Activated B cell treated with CpG ODN at 0.5 μM for 24 hours (primary cell): Measurements from ENCODE around the gene RANBP10. TPM values are rescaled to one million over a fixed set of nuclear protein-coding genes. Genes with fewer than 3 reads are reported as not detected.

Experiments used
- ATAC-seq: fragments of 200-7000 bp; cut with Tn5 transposase; one replicate; pipeline ENCODE4 v1.10.0; 2021; ENCODE audit warnings: low read depth, mild to moderate bottlenecking, moderate library complexity
- CTCF ChIA-PET: fragments of 350-600 bp; sonication (Branson Sonifier 250); formaldehyde crosslinking; loops from one replicate; lab custom pipeline; 2021; ENCODE audit warnings: antibody characterized with exemption; lab: Charles Lee
- POLR2A ChIA-PET: fragments of 350-600 bp; sonication (Branson Sonifier 250); formaldehyde crosslinking; loops from one replicate; lab custom pipeline; 2021; ENCODE audit warnings: antibody characterized with exemption; lab: Charles Lee
- DNase-seq: peaks from one replicate; pipeline ENCODE4 v3.0.0; 2022
- H3K27ac Mint-ChIP-seq: one replicate; pipeline ENCODE4 v1.8.0; 2020; ENCODE audit warnings: mixed read lengths
- H3K27me3 Mint-ChIP-seq: one replicate; pipeline ENCODE4 v1.8.0; 2021; ENCODE audit warnings: mixed read lengths
- H3K36me3 Mint-ChIP-seq: one replicate; pipeline ENCODE4 v1.8.0; 2021; ENCODE audit warnings: low read depth, mixed read lengths
- H3K4me1 Mint-ChIP-seq: one replicate; pipeline ENCODE4 v1.8.0; 2021; ENCODE audit warnings: mixed read lengths
- H3K4me3 Mint-ChIP-seq: one replicate; pipeline ENCODE4 v1.8.0; 2020; ENCODE audit warnings: mild to moderate bottlenecking, mixed read lengths
- H3K9me3 Mint-ChIP-seq: one replicate; pipeline ENCODE4 v1.8.0; 2020; ENCODE audit warnings: mixed read lengths
- CTCF ChIP-seq: fragments of 200-600 bp; IDR thresholded peaks from one replicate; pipeline ENCODE4 v1.8.0; 2022; ENCODE audit warnings: antibody characterized with exemption, mild to moderate bottlenecking
- intact Hi-C: fragments of 100-400 bp; cut with micrococcal nuclease; formaldehyde crosslinking; loops from one replicate; pipeline ENCODE4 v1.15.1; 2024
- total RNA-seq: library from RNA; stranded (reverse); gene quantifications from 2 replicates; pipeline ENCODE4 v1.2.3, GENCODE V29; 2022

The RANBP10 gene
- total RNA-seq, 1 donor from 2014 or later = 30.6 TPM

GRCh38 chr16:67833030-67833414 lies 26.7 kb upstream of the RANBP10 start:
- no peak for TF ChIP-seq CTCF
- H3K4me1 Mint-ChIP-seq = peaks cover 14% of the 10 kb centered on the region
- no peak for ATAC-seq
- H3K36me3 Mint-ChIP-seq = peaks cover 31% of the 10 kb centered on the region
- no peak for DNase-seq
- ChIA-PET CTCF (interaction anchor here (1.2 to 3.5 kb wide), 4 partner anchors 10 to 160 kb away, joined by 3 to 20 read pairs (median 5); partner anchors contain the start of genes RANBP10 and TSNAXIP1), POLR2A (interaction anchor here (0.6 to 1.7 kb wide), 6 partner anchors 12 to 267 kb away, joined by 3 to 21 read pairs (median 4); partner anchors contain the start of genes NUTF2 and PSMB10)
- H3K27ac Mint-ChIP-seq = no peak overlapping the region
- H3K9me3 Mint-ChIP-seq = no peaks in the 10 kb centered on the region
- H3K4me3 Mint-ChIP-seq = peak overlapping the region; percentile 86
- intact Hi-C loops = loop anchor here (1.0 kb wide), 4 partner anchors 9 to 27 kb away; partner anchors contain the start of genes NUTF2, RANBP10, THAP11 and TSNAXIP1
- no peaks in the 10 kb centered on the region for H3K27me3 Mint-ChIP-seq

GRCh38 chr16:67828651-67829050 lies 22.3 kb upstream of the RANBP10 start:
- intact Hi-C loops = no loop called here
- H3K36me3 Mint-ChIP-seq = peaks cover 35% of the 10 kb centered on the region
- H3K4me1 Mint-ChIP-seq = peaks cover 9% of the 10 kb centered on the region
- H3K4me3 Mint-ChIP-seq = no peak overlapping the region
- CTCF ChIA-PET = no interaction called here
- H3K27ac Mint-ChIP-seq = no peak overlapping the region
- ATAC-seq (no peak), DNase-seq (no peak)
- H3K27me3 Mint-ChIP-seq = no peaks in the 10 kb centered on the region
- H3K9me3 Mint-ChIP-seq = no peaks in the 10 kb centered on the region
- POLR2A ChIA-PET = no interaction called here
- no peak for TF ChIP-seq CTCF

- Mint-ChIP-seq H3K27ac (no peak overlapping the region), H3K27me3 (no peaks in the 10 kb centered on the region), H3K36me3 (peaks cover 29% of the 10 kb centered on the region), H3K4me1 (no peaks in the 10 kb centered on the region), H3K9me3 (no peaks in the 10 kb centered on the region), H3K4me3 (no peak overlapping the region)
- TF ChIP-seq CTCF = no peak
- POLR2A ChIA-PET = interaction anchor here (0.6 kb wide), 1 partner anchor 232 kb away, joined by 11 read pairs; no protein-coding TSS in a partner anchor
- intact Hi-C loops = no loop called here
- DNase-seq (no peak), ATAC-seq (no peak)
- CTCF ChIA-PET = no interaction called here
These were observed 19.5 kb upstream of the RANBP10 start for GRCh38 chr16:67825906-67826305.

- intact Hi-C loops = no loop called here
- no peaks in the 10 kb centered on the region for H3K4me1 Mint-ChIP-seq
- H3K4me3 Mint-ChIP-seq = no peak overlapping the region
- H3K27me3 Mint-ChIP-seq = no peaks in the 10 kb centered on the region
- H3K36me3 Mint-ChIP-seq = peaks cover 22% of the 10 kb centered on the region
- no peak for ATAC-seq
- CTCF ChIA-PET = no interaction called here
- no peak for DNase-seq
- no peak for TF ChIP-seq CTCF
- H3K27ac Mint-ChIP-seq = no peak overlapping the region
- H3K9me3 Mint-ChIP-seq = no peaks in the 10 kb centered on the region
- POLR2A ChIA-PET = no interaction called here
These were observed 18.8 kb upstream of the RANBP10 start for GRCh38 chr16:67825119-67825518.

DNA sequence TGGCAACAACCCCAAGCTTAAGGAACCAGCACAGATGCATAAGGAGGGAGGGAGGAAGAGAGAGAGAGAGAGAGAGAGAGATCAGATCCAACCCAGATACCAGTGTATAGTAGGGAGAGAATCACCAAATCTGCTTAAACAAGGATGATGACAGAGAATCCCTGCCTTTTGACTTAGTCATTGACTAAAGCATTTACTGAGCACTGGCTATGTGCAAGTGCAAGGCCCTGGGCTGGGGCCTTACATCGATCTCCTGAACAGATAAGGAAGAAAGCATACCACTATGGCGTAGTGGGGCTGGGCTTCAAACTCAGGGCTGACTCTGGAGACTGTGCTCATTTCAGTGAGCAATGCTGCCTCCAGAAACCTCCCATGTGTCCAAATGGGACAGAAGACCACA lies 16.2 kb upstream of the RANBP10 start:
- no peak for TF ChIP-seq CTCF
- Mint-ChIP-seq H3K4me1 (no peaks in the 10 kb centered on the region), H3K36me3 (peaks cover 4% of the 10 kb centered on the region), H3K4me3 (no peak overlapping the region), H3K9me3 (no peaks in the 10 kb centered on the region), H3K27me3 (no peaks in the 10 kb centered on the region), H3K27ac (no peak overlapping the region)
- POLR2A ChIA-PET = no interaction called here
- intact Hi-C loops = no loop called here
- CTCF ChIA-PET = no interaction called here
- ATAC-seq (no peak), DNase-seq (no peak)
